Duodenal mucosa (tissue), 2 donors: ENCODE data around the gene NAGK.
"Not testable (repeated sequence)": the region's sequence is repeated elsewhere in the genome, so short reads cannot be mapped to it uniquely, and the experiment has no call there.

ENCODE experiments used
- H3K27ac ChIP-seq: one replicate; pipeline ENCODE4 v1.7.0; 2013; ENCODE audit warnings: low read depth, low read length
- H3K27me3 ChIP-seq, 2 donors: one replicate each; pipeline ENCODE4 v1.7.0; 2013; ENCODE audit warnings: low read length in 2 of 2, control low read depth in 1 of 2; ENCODE audit not compliant: insufficient read depth in 2 of 2, control insufficient read depth in 1 of 2
- H3K36me3 ChIP-seq, 2 donors: one replicate each; pipeline ENCODE4 v1.7.0; 2013; ENCODE audit warnings: low read length in 2 of 2, control low read depth in 1 of 2; ENCODE audit not compliant: insufficient read depth in 2 of 2, control insufficient read depth in 1 of 2
- H3K4me1 ChIP-seq, 2 donors: one replicate each; pipeline ENCODE4 v1.7.0; 2013; ENCODE audit warnings: low read length in 2 of 2, control low read depth in 1 of 2; ENCODE audit not compliant: insufficient read depth in 2 of 2, control insufficient read depth in 1 of 2
- H3K4me3 ChIP-seq, 2 donors: one replicate each; pipeline ENCODE4 v1.7.0; 2013; ENCODE audit warnings: low read length in 2 of 2, low read depth in 1 of 2
- H3K9ac ChIP-seq, 2 donors: one replicate each; pipeline ENCODE4 v1.7.0; 2013; ENCODE audit warnings: low read length in 2 of 2, low read depth in 1 of 2
- H3K9me3 ChIP-seq, 2 donors: one replicate each; pipeline ENCODE4 v1.7.0; 2013; ENCODE audit warnings: low read length in 2 of 2, control low read depth in 1 of 2; ENCODE audit not compliant: control insufficient read depth in 1 of 2

Gene NAGK

DNA sequence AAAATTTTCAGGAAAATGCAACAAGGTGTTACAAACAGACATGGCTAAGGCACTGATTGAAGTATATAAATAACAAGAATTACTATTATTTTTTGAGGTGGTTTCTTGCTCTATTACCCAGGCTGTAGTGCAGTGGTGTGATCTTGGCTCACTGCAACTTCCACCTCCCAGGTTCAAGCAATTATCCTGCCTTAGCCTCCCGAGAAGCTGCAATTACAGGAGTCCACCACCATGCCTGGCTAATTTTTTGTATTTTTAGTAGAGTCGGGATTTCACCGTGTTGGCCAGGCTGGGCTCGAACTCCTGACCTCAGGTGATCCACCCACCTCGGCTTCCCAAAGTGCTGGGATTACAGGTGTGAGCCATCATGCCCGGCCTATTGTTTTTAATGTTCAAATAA, 38.0 kb downstream of the NAGK start:
- H3K9ac ChIP-seq, H3K4me3 ChIP-seq, H3K27me3 ChIP-seq, H3K27ac ChIP-seq, H3K4me1 ChIP-seq, H3K9me3 ChIP-seq: not testable (repeated sequence)
- H3K36me3 ChIP-seq, result peaks cover 0 to 10% of the 10 kb centered on the region in 2 donors

DNA sequence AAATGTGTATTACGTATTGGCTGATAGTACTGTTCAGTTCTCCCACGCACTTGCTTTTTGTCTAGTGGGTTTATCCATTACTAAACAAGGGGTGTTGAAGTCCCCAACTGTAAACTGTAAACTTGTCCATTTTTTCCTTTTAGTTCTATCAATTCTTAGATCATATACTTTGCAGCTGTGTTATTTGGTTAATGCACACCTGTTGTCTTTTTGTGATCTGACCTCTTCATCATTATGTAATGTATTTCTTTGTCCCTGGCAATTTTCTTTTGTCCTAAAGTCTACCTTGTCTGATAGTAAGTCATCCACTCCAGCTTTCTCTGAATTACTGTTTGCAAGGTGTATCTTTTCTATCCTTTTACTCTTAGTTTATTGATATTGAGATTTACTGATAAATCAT, 39.6 kb downstream of the NAGK start:
- Histone ChIP-seq H3K27me3 (no peaks in the 10 kb centered on the region), H3K36me3 (peaks cover 0 to 13% of the 10 kb centered on the region in 2 donors)

DNA sequence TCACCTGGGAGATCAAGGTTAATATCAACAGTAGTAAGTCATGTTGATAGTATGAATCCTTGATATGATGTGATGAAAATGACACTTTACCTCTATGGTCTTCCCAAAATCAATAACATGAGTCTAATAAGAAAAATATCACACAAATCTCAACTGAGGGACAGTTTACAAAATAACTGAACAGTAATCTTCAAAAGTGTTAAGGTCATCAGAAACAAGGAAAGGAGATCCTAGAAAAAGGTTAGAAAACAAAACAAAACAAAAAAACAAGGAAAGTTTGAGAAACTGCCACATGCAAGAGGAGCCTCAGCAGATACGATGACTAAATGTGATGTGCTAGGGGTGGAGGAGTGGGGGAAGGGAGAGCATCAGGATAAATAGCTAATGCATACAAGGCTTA, 45.4 kb downstream of the NAGK start:
- Histone ChIP-seq H3K36me3 (peaks cover 0 to 34% of the 10 kb centered on the region in 2 donors), H3K27ac (no peak overlapping the region), H3K9me3 (no peaks in the 10 kb centered on the region), H3K4me3 (no peak overlapping the region), H3K9ac (no peak overlapping the region), H3K4me1 (no peaks in the 10 kb centered on the region), H3K27me3 (no peaks in the 10 kb centered on the region)

More for the DNA sequence above, 39.6 kb downstream of the NAGK start:
- Histone ChIP-seq H3K4me3 (no peak overlapping the region), H3K4me1 (no peaks in the 10 kb centered on the region), H3K27ac (no peak overlapping the region), H3K9me3 (no peaks in the 10 kb centered on the region), H3K9ac (no peak overlapping the region)

DNA sequence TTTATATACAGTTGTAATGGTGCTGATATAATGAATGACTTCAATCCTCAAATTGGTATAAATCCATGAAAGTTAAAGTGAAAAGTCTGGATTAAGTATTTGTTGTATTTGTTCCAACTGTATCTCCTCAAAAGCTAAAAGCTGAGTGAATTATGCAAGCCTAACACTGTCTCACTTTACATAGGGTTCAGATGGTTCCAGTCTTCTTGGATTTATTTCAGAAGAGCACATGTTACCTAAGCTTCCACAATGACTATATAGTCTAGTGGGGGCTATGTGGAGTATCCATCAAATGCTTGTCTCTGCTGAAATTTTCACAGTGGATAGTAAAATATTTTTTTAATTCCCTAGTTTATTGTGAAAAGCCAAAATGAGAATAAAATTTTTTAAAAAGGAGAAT, 48.6 kb downstream of the NAGK start:
- H3K27ac ChIP-seq, result no peak overlapping the region
- no peak overlapping the region for H3K4me3 ChIP-seq
- H3K27me3 ChIP-seq, result no peaks in the 10 kb centered on the region
- H3K36me3 ChIP-seq, result peaks cover 7 to 52% of the 10 kb centered on the region in 2 donors
- no peaks in the 10 kb centered on the region for H3K9me3 ChIP-seq
- H3K9ac ChIP-seq, result no peak overlapping the region
- no peaks in the 10 kb centered on the region for H3K4me1 ChIP-seq

DNA sequence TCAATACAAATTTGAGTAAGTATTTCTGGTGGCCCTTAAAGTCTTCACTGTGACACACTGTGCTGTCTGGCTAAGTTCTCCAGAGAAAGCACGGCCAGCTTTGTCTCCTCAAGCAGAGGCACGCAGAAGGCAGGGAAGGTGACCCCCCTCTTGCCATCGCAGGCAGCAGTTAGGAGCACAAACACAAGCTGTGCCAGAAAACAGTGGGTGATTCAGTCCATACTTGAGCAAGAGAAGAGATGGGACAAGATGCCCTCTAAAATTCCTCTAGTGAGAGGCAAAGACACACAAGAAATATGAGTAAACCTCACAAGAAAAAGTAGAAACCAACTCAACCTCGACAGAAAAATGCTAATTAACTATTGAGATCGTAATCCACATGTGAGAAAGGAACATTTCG, 51.7 kb downstream of the NAGK start:
- Histone ChIP-seq H3K4me3 (no peak overlapping the region), H3K36me3 (peaks cover 12 to 46% of the 10 kb centered on the region in 2 donors), H3K27ac (no peak overlapping the region), H3K4me1 (no peaks in the 10 kb centered on the region), H3K9me3 (no peaks in the 10 kb centered on the region), H3K9ac (no peak overlapping the region), H3K27me3 (no peaks in the 10 kb centered on the region)

DNA sequence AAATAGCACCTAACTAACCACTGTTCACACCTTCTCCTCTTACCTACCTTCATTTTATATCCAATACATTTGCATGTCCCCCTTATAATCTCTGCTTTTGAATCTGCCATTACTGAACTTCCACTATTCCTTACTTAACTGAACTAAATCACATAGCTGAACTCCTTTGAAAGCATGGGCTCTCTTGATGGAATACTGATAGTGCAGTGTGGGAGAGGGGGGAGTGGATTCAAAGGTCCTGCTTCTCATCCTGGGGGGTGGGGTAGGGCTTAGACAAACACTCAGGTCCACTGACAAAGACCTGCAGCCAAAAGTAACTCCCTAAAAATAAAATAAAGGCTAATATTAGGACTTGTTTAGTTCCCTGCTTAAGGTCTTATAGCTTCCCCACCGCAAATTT, 53.0 kb downstream of the NAGK start:
- no peak overlapping the region for H3K27ac ChIP-seq
- no peak overlapping the region for H3K9ac ChIP-seq
- no peaks in the 10 kb centered on the region for H3K27me3 ChIP-seq
- peaks cover 12 to 50% of the 10 kb centered on the region in 2 donors for H3K36me3 ChIP-seq
- no peaks in the 10 kb centered on the region for H3K4me1 ChIP-seq
- H3K9me3 ChIP-seq, result no peaks in the 10 kb centered on the region
- H3K4me3 ChIP-seq, result no peak overlapping the region

DNA sequence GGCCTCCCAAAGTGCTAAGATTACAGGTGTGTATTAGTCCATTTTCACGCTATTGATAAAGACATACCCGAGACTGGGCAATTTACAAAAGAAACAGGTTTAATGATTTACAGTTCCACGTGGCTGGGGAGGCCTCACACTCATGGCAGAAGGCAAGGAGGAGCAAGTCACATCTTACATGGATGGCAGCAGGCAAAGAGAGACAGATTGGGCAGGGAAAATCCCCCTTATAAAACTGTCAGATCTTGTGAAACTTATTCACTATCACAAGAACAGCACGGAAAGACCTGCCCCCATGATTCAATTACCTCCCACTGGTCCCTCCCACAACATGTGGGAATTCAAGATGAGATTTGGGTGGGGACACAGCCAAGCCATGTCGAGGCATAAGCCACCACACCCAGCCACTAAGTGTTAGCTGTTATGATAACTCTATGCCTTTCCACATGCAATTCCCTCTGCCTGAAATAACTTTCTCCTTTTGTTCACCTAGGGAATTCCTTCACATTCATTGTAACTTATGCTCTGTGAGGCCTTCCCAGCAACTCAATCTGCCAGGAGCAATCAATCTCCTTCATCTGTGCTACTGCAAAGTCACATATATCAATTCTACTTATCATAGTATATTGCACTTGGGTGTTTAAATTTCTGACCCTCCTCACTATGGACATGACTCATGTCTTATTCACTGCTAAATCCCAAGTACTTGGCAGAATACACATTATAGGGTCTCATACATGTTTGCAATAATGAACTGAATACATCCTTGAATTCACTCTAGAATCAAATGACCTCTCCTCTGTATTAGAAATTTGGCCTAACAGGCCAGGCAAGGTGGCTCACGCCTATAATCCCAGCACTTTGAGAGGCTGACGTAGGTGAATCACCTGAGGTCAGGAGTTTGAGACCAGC, 54.2 kb downstream of the NAGK start:
- no peak overlapping the region for H3K4me3 ChIP-seq
- H3K36me3 ChIP-seq, result peaks cover 12 to 50% of the 10 kb centered on the region in 2 donors

DNA sequence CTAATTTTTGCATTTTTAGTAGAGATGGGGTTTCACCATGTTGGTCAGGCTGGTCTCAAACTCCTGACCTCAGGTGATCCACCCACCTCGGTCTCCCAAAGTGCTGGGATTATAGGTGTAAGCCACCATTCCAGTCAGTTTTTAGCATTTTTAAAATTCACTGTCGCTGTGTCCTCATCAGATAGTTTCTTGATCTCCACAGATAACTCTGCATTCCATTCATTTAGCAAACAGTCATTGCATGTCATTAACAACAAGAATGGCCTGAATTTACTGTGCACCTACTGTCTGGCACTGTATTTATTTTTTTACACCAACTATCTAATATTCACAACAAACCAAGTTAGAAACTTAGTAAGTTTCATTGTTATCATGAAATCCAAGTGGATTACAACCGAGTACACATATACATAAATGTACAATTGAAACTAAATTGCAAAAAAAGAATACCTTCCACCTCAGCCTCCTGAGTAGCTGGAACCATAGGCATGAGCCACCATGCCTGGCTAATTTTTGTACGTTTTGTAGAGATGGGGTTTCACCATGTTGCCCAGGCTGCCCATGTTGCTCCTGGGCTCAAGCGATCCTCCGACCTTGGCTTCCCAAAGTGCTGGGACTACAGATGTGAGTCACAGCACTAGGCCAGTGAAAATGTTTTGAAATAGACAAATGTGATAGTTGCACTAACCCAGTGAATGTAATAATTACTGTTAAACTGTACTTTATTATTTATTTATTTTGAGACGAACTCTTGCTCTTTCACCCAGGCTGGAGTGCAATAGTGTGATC, 57.3 kb downstream of the NAGK start:
- Histone ChIP-seq H3K4me3 (no peak overlapping the region), H3K27me3 (no peaks in the 10 kb centered on the region), H3K27ac (no peak overlapping the region), H3K4me1 (peaks cover 5 to 7% of the 10 kb centered on the region in 2 donors), H3K36me3 (peaks cover 8 to 23% of the 10 kb centered on the region in 2 donors), H3K9me3 (no peaks in the 10 kb centered on the region), H3K9ac (no peak overlapping the region)

More for the DNA sequence above, 54.2 kb downstream of the NAGK start:
- no peak overlapping the region for H3K9ac ChIP-seq
- no peak overlapping the region for H3K27ac ChIP-seq
- H3K27me3 ChIP-seq, result no peaks in the 10 kb centered on the region
- no peaks in the 10 kb centered on the region for H3K4me1 ChIP-seq
- H3K9me3 ChIP-seq, result no peaks in the 10 kb centered on the region

DNA sequence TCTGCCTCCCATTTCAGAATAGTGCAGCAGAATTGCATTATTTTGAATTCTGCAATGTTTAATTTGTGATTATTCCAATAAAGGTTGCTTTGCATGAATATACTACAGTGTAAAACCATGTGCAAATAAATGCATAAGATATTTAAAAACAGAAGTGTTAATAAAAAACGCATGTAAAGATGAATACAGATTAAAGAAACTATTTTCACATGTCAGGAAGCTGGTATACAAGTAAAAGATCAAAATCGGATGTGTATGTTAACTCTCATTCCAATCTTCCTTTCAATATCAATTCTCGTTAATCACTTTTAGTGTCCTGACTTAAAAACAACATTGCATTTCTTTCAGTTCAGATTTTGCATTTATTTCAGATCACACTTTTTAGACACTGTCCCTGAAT, 58.5 kb downstream of the NAGK start:
- peaks cover 9 to 15% of the 10 kb centered on the region in 2 donors for H3K4me1 ChIP-seq
- no peak overlapping the region for H3K9ac ChIP-seq
- H3K4me3 ChIP-seq, result no peak overlapping the region
- H3K27me3 ChIP-seq, result no peaks in the 10 kb centered on the region
- no peak overlapping the region for H3K27ac ChIP-seq
- H3K36me3 ChIP-seq, result peaks cover 5 to 18% of the 10 kb centered on the region in 2 donors
- H3K9me3 ChIP-seq, result no peaks in the 10 kb centered on the region
